H1 (cell line): Measurements from ENCODE around the gene SYT6. TPM values are rescaled to one million over a fixed set of nuclear protein-coding genes. Genes with fewer than 3 reads are reported as not detected.

Experiments
- CTCF ChIA-PET: fragments of 300-600 bp; sonication (Branson Sonifier 250); formaldehyde crosslinking; loops from one replicate; lab custom pipeline; 2021; ENCODE audit not compliant: partially characterized antibody; lab: Charles Lee
- POLR2A ChIA-PET: fragments of 300-600 bp; sonication (Branson Sonifier 250); formaldehyde crosslinking; loops from one replicate; lab custom pipeline; 2021; ENCODE audit warnings: inconsistent platforms; ENCODE audit not compliant: partially characterized antibody; lab: Charles Lee
- DNase-seq, 2 experiments: peaks; one replicate each; pipeline versions ENCODE4 v3.0.0 to v3.0.0-alpha.2; 2010 to 2022; ENCODE audit warnings: low spot score in 2 of 2, low read depth in 1 of 2, mixed read lengths in 1 of 2
- FAIRE-seq: peaks from 2 replicates; lab custom pipeline; 2011; peaks lifted over from hg19 to GRCh38; lab: Jason Lieb, UNC
- H2AFZ ChIP-seq: 2 replicates; pipeline ENCODE4 v1.8.1; 2012; ENCODE audit warnings: low read length, inconsistent platforms
- H2AK5ac ChIP-seq: 2 replicates; pipeline ENCODE4 v1.6.1; 2013; ENCODE audit warnings: low read depth, low read length
- H2BK120ac ChIP-seq: replicated peaks from 2 replicates; pipeline ENCODE3; 2013; ENCODE audit warnings: low read depth, low read length, inconsistent platforms
- H2BK12ac ChIP-seq: 2 replicates; pipeline ENCODE4 v1.6.1; 2013; ENCODE audit warnings: low read depth, low read length
- H2BK15ac ChIP-seq: 2 replicates; pipeline ENCODE4 v1.6.1; 2013; ENCODE audit warnings: low read length
- H2BK20ac ChIP-seq: 2 replicates; pipeline ENCODE4 v1.6.1; 2013; ENCODE audit warnings: low read length
- H2BK5ac ChIP-seq: 2 replicates; pipeline ENCODE4 v1.6.1; 2013; ENCODE audit warnings: low read depth, low read length
- H3K14ac ChIP-seq: 2 replicates; pipeline ENCODE4 v1.6.1; 2013; ENCODE audit warnings: inconsistent platforms; ENCODE audit not compliant: insufficient read length
- H3K18ac ChIP-seq: 2 replicates; pipeline ENCODE4 v1.6.1; 2013; ENCODE audit warnings: low read length; ENCODE audit errors: extremely low read depth
- H3K23ac ChIP-seq: 2 replicates; pipeline ENCODE4 v1.6.1; 2013; ENCODE audit warnings: inconsistent platforms; ENCODE audit not compliant: insufficient read length
- H3K23me2 ChIP-seq: 2 replicates; pipeline ENCODE4 v1.6.1; 2013; ENCODE audit warnings: low read depth, low read length
- H3K27ac ChIP-seq: 2 replicates; pipeline ENCODE4 v1.6.1; 2011; ENCODE audit warnings: low read depth, low read length, inconsistent platforms
- H3K27me3 ChIP-seq, 4 experiments: replicated peaks in 1 of 4; 1 replicate in 1 of 4; 2 replicates in 3 of 4; pipeline versions ENCODE4 v1.6.1 to v1.8.1; 2011 to 2013; ENCODE audit warnings: low read length in 3 of 4, mild to moderate bottlenecking in 3 of 4, inconsistent platforms in 2 of 4, mixed read lengths in 2 of 4, moderate library complexity in 1 of 4; ENCODE audit not compliant: control insufficient read depth in 3 of 4, insufficient read depth in 3 of 4; ENCODE audit errors: extremely low read depth in 1 of 4
- H3K36me3 ChIP-seq, 4 experiments: 2 replicates each; pipeline versions ENCODE4 v1.6.1 to v1.8.1; 2011 to 2013; ENCODE audit warnings: mild to moderate bottlenecking in 4 of 4, low read length in 3 of 4, moderate library complexity in 2 of 4, control low read depth in 1 of 4, inconsistent platforms in 1 of 4; ENCODE audit not compliant: insufficient read depth in 4 of 4, control insufficient read depth in 2 of 4
- H3K4ac ChIP-seq: replicated peaks from 2 replicates; pipeline ENCODE3; 2013; ENCODE audit warnings: low read length, low read depth, mixed read lengths, inconsistent platforms; ENCODE audit not compliant: insufficient read length
- H3K4me1 ChIP-seq, 4 experiments: replicated peaks in 1 of 4; 1 replicate in 1 of 4; 2 replicates in 3 of 4; pipeline versions ENCODE4 v1.6.1 to v1.8.1; 2011 to 2013; ENCODE audit warnings: low read length in 3 of 4, inconsistent platforms in 2 of 4, mixed read lengths in 1 of 4; ENCODE audit not compliant: insufficient read depth in 4 of 4, control insufficient read depth in 3 of 4
- H3K4me2 ChIP-seq, 2 experiments: 2 replicates each; pipeline versions ENCODE4 v1.6.1 to v1.8.1; 2011 to 2013; ENCODE audit warnings: low read depth in 2 of 2, low read length in 2 of 2, control low read depth in 1 of 2, inconsistent platforms in 1 of 2, mild to moderate bottlenecking in 1 of 2; ENCODE audit not compliant: insufficient read depth in 1 of 2
- H3K4me3 ChIP-seq, 4 experiments: fragments of 200-600, 300-600 bp in 1 of 4; sonication (generic), shearing (Covaris generic), sonication (Bioruptor Twin) in 1 of 4; 2 replicates each; pipeline versions ENCODE4 v1.5.1 to v1.8.1; 2011 to 2016; ENCODE audit warnings: low read length in 4 of 4, low read depth in 3 of 4, control low read depth in 2 of 4, inconsistent platforms in 2 of 4, mild to moderate bottlenecking in 2 of 4, mixed read lengths in 1 of 4, moderate library complexity in 1 of 4; ENCODE audit not compliant: insufficient read depth in 2 of 4; ENCODE audit errors: extremely low read depth in 1 of 4
- H3K56ac ChIP-seq: replicated peaks from 2 replicates; pipeline ENCODE3; 2013; ENCODE audit warnings: low read depth, mild to moderate bottlenecking, mixed read lengths, low read length, inconsistent platforms; ENCODE audit not compliant: insufficient read length
- H3K79me1 ChIP-seq: 2 replicates; pipeline ENCODE4 v1.6.1; 2013; ENCODE audit warnings: low read depth, low read length, control low read depth
- H3K79me2 ChIP-seq, 2 experiments: 2 replicates each; pipeline versions ENCODE4 v1.6.1 to v1.8.1; 2012 to 2013; ENCODE audit warnings: low read length in 2 of 2, mild to moderate bottlenecking in 2 of 2, inconsistent platforms in 1 of 2; ENCODE audit not compliant: insufficient read depth in 2 of 2, control insufficient read depth in 1 of 2
- H3K9ac ChIP-seq, 4 experiments: replicated peaks in 1 of 4; 1 replicate in 1 of 4; 2 replicates in 3 of 4; pipeline versions ENCODE4 v1.6.1 to v1.8.1; 2011 to 2013; ENCODE audit warnings: low read depth in 3 of 4, low read length in 3 of 4, control low read depth in 2 of 4, mild to moderate bottlenecking in 2 of 4, moderate library complexity in 2 of 4, inconsistent platforms in 1 of 4; ENCODE audit errors: extremely low read depth in 1 of 4
- H3K9me3 ChIP-seq, 2 experiments: 2 replicates each; pipeline versions ENCODE4 v1.6.1 to v1.8.1; 2012 to 2013; ENCODE audit warnings: mild to moderate bottlenecking in 2 of 2, moderate library complexity in 2 of 2, control low read depth in 1 of 2, inconsistent platforms in 1 of 2, low read depth in 1 of 2, low read length in 1 of 2, mixed read lengths in 1 of 2; ENCODE audit not compliant: insufficient read depth in 2 of 2
- H4K20me1 ChIP-seq, 2 experiments: replicated peaks in 1 of 2; 2 replicates each; pipeline versions ENCODE3 to v1.8.1; 2011 to 2013; ENCODE audit warnings: inconsistent platforms in 2 of 2, low read length in 2 of 2, mild to moderate bottlenecking in 1 of 2; ENCODE audit not compliant: insufficient read depth in 2 of 2, control insufficient read depth in 1 of 2
- H4K5ac ChIP-seq: 2 replicates; pipeline ENCODE4 v1.6.1; 2013; ENCODE audit warnings: low read length, low read depth, mixed read lengths, inconsistent platforms; ENCODE audit not compliant: insufficient read length
- H4K8ac ChIP-seq: 2 replicates; pipeline ENCODE4 v1.8.0; 2013; ENCODE audit warnings: mild to moderate bottlenecking, moderate library complexity, low read length, inconsistent platforms; ENCODE audit not compliant: insufficient read depth; ENCODE audit errors: extremely low read depth
- H4K91ac ChIP-seq: replicated peaks from 2 replicates; pipeline ENCODE3; 2013; ENCODE audit warnings: low read length, mixed read lengths, inconsistent platforms; ENCODE audit not compliant: insufficient read length
- KDM1A ChIP-seq: fragments of 200-600, 300-600 bp; sonication (generic); IDR thresholded peaks from 2 replicates; pipeline ENCODE4 v1.7.1; 2016; ENCODE audit warnings: mild to moderate bottlenecking, low read length, borderline replicate concordance
- WGBS, 2 experiments: shearing (Covaris generic) in 1 of 2; methylation state at CpG; one replicate each; pipeline versions ENCODE4 v1.1.6 to v1.1.7; 2013 to 2015; ENCODE audit warnings: low lambda C conversion rate in 2 of 2, mixed read lengths in 2 of 2, inconsistent platforms in 1 of 2, low coverage in 1 of 2, missing lambda C conversion rate in 1 of 2; ENCODE audit not compliant: insufficient replicate concordance in 2 of 2, insufficient coverage in 1 of 2, insufficient read length in 1 of 2; ENCODE audit errors: extremely low coverage in 1 of 2, missing lambda C conversion rate in 1 of 2; 5-methylcytosine and 5-hydroxymethylcytosine counted together
- polyA plus RNA-seq, 7 experiments: library from polyadenylated mRNA; depleted of rRNA in 3 of 7; stranded (reverse) in 5 of 7; unstranded in 2 of 7; fragments of >200 nt in 5 of 7; fragments of 200-250 nt in 2 of 7; gene quantifications; 1 replicate in 5 of 7; 2 replicates in 1 of 7; 4 replicates in 1 of 7; pipeline versions ENCODE4 v1.2.1 to v1.2.3, GENCODE V29; 2011 to 2013; ENCODE audit warnings: missing spikeins in 2 of 7, mixed read lengths in 2 of 7
- total RNA-seq: library from RNA; stranded (reverse); fragmentation: NEBNext Ultra II Directional; extraction: Animal tissue kit (Norgen Biotek cat#: 25700); gene quantifications from 2 replicates; pipeline ENCODE4 v1.2.1, GENCODE V29; 2021

The SYT6 gene
- total and polyA plus RNA-seq, 2 of the 8 experiments (the other 6 are each of a cell fraction or from before 2014, with no cell fraction given) = 33.7 to 83.5 TPM

GRCh38 chr1:114195819-114196218 is 42.1 kb upstream of the SYT6 start:
- Histone ChIP-seq H2AFZ (no peak overlapping the region), H3K9me3 (no peaks in the 10 kb centered on the region), H3K27me3 (peaks cover 0 to 1% (median 0%) of the 10 kb centered on the region in 4 experiments; a peak in 2 of 7 replicates), H3K56ac (no peak overlapping the region), H3K9ac (no peak overlapping the region), H4K5ac (no peak overlapping the region), H3K4me2 (no peak overlapping the region), H3K79me2 (no peaks in the 10 kb centered on the region), H3K36me3 (no peaks in the 10 kb centered on the region), H3K14ac (no peak overlapping the region), H3K4ac (no peak overlapping the region), H3K18ac (no peak overlapping the region), H4K91ac (no peak overlapping the region), H3K23ac (no peak overlapping the region), H3K27ac (no peak overlapping the region), H2BK5ac (no peak overlapping the region), H2BK120ac (no peak overlapping the region), H4K8ac (no peak overlapping the region), H4K20me1 (no peaks in the 10 kb centered on the region), H3K4me3 (no peak overlapping the region), H2AK5ac (no peak overlapping the region), H2BK12ac (no peak overlapping the region), H3K4me1 (peaks cover 0 to 3% (median 0%) of the 10 kb centered on the region in 4 experiments; a peak in 2 of 7 replicates), H3K79me1 (no peaks in the 10 kb centered on the region), H3K23me2 (no peaks in the 10 kb centered on the region), H2BK20ac (no peak overlapping the region), H2BK15ac (no peak overlapping the region)
- FAIRE-seq (no peak), DNase-seq (no peak)
- ChIA-PET CTCF (interaction anchor here (1.4 kb wide), 1 partner anchor 87 kb away, joined by 3 read pairs; no protein-coding TSS in a partner anchor), POLR2A (interaction anchor here (0.8 kb wide), 1 partner anchor 75 kb away, joined by 3 read pairs; no protein-coding TSS in a partner anchor)
- 90% methylated on average over 3 of the region's 3 CpGs; no CpG with 5 or more reads in 1 of the 2 experiments for WGBS, 2 experiments
- no peak for TF ChIP-seq KDM1A
